Aorta (tissue), 5 donors: ENCODE results near the gene RUNX3. TPM values are rescaled to one million over a fixed set of nuclear protein-coding genes. Genes with fewer than 3 reads are reported as not detected.

ENCODE experiments used
- ATAC-seq: fragments of 200-7000 bp; cut with Tn5 transposase; one replicate; pipeline ENCODE4 v1.9.1; 2022; ENCODE audit warnings: moderate library complexity; ENCODE audit not compliant: low FRiP score
- DNase-seq, 2 donors: peaks; one replicate each; pipeline ENCODE4 v3.0.0-alpha.2; 2020
- H3K27ac ChIP-seq, 2 donors: one replicate each; pipeline ENCODE4 v1.5.1; 2013; ENCODE audit warnings: low read length in 2 of 2, mild to moderate bottlenecking in 2 of 2, moderate library complexity in 2 of 2, control low read depth in 1 of 2, inconsistent platforms in 1 of 2, low read depth in 1 of 2
- H3K27me3 ChIP-seq, 2 donors: one replicate each; pipeline ENCODE4 v1.6.1; 2013; ENCODE audit warnings: control low read depth in 1 of 2, low read length in 1 of 2, mild to moderate bottlenecking in 1 of 2, moderate library complexity in 1 of 2; ENCODE audit not compliant: insufficient read depth in 2 of 2, control insufficient read depth in 1 of 2
- H3K36me3 ChIP-seq, 2 donors: one replicate each; pipeline ENCODE4 v1.6.1; 2013; ENCODE audit warnings: control low read depth in 1 of 2, low read length in 1 of 2, mild to moderate bottlenecking in 1 of 2; ENCODE audit not compliant: insufficient read depth in 2 of 2, control insufficient read depth in 1 of 2
- H3K4me1 ChIP-seq, 2 donors: one replicate each; pipeline ENCODE4 v1.6.1; 2013; ENCODE audit warnings: low read length in 2 of 2, control low read depth in 1 of 2, mild to moderate bottlenecking in 1 of 2, moderate library complexity in 1 of 2; ENCODE audit not compliant: insufficient read depth in 2 of 2, control insufficient read depth in 1 of 2
- H3K4me3 ChIP-seq, 2 donors: one replicate each; pipeline ENCODE4 v1.5.1; 2013; ENCODE audit warnings: low read length in 2 of 2, control low read depth in 1 of 2, mild to moderate bottlenecking in 1 of 2
- H3K9me3 ChIP-seq: one replicate; pipeline ENCODE4 v1.6.1; 2013; ENCODE audit warnings: mild to moderate bottlenecking, low read length; ENCODE audit not compliant: control insufficient read depth
- WGBS, 2 donors: extraction: QIAGEN DNeasy Blood & Tissue Kit; methylation state at CpG; one replicate each; pipeline ENCODE4 v1.1.7; 2013; 5-methylcytosine and 5-hydroxymethylcytosine counted together
- intact Hi-C, 2 donors: fragments of 100-400 bp; cut with DNase I; formaldehyde crosslinking; loops; one replicate each; pipeline versions ENCODE4 v1.14.2 to v1.15.0; 2022
- polyA plus RNA-seq, 2 donors: library from polyadenylated mRNA; stranded (reverse); fragments of 200-250 nt; gene quantifications; one replicate each; pipeline ENCODE4 v1.2.3, GENCODE V29; 2013
- total RNA-seq, 2 donors: library from RNA; stranded (reverse); fragmentation: NEBNext Ultra II Directional; extraction: Animal tissue kit (Norgen Biotek cat#: 25700); gene quantifications; one replicate each; pipeline ENCODE4 v1.2.1, GENCODE V29; 2021
- donor health status: healthy with polysubstance abuse.
- donor health status: Bipolar disorder and iron deficiency.
- donor health status: DM: no; HTN: no; CAD: no.
- donor health status: DM: no; HTN: no; CAD: no.
- donor health status: DM: yes; HTN: yes; CAD: no.

Gene RUNX3
- total and polyA plus RNA-seq, 4 donors, result 1.1 to 4.4 (median 2.1) TPM

DNA sequence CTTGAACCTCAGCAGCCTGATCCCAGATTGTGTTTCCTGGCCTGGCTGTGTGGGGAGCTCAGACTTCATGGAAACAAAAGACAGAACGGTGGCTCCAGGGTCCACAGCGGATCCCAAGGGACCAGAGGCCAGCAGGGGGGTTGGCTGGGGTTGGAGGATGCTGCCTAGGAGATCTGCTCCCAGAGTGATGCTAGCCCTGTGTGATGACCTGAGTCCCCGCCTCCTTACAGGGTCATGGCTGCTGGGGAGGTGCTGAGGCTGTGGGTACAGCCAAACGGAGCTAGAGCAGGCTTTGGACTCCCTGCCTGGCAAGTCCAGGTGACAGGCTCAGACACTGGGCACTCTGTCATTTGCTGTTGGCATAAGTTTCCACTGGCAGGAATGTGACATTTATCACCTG lies 11.5 kb upstream of the RUNX3 start:
- Histone ChIP-seq H3K4me3 (no peak overlapping the region), H3K27ac (no peak overlapping the region), H3K36me3 (no peaks in the 10 kb centered on the region), H3K9me3 (no peaks in the 10 kb centered on the region), H3K4me1 (no peaks in the 10 kb centered on the region), H3K27me3 (no peaks in the 10 kb centered on the region)
- intact Hi-C loops, result no loop called here
- no peak for ATAC-seq
- no peak for DNase-seq
- 67 to 68% methylated on average over 4 of the region's 4 CpGs for WGBS, 2 donors

DNA sequence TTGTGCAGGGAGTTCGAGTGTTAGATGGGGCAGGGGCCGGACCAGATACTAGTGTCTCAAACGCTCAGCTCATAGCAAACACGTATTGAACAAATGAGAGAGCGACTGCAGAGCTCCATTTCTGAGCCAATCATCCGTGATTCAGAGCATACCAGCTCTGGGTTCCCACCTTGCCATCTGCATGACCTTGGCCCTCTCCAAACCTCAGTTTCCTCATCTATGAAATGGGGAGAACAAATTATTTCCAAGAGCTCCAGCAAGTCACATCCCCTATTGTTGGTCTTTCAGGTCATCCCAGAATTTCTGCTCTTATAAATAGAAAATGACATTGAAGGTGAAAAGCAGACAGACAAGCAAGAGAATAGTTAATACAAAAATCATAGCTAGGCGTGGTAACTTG lies 10.2 kb upstream of the RUNX3 start:
- Histone ChIP-seq H3K27me3 (no peaks in the 10 kb centered on the region), H3K4me1 (no peaks in the 10 kb centered on the region), H3K36me3 (no peaks in the 10 kb centered on the region), H3K4me3 (no peak overlapping the region), H3K9me3 (no peaks in the 10 kb centered on the region), H3K27ac (no peak overlapping the region)
- ATAC-seq (no peak), DNase-seq (no peak)
- intact Hi-C loops, result no loop called here
- WGBS, 2 donors, result 92 to 95% methylated on average over 7 of the region's 7 CpGs

DNA sequence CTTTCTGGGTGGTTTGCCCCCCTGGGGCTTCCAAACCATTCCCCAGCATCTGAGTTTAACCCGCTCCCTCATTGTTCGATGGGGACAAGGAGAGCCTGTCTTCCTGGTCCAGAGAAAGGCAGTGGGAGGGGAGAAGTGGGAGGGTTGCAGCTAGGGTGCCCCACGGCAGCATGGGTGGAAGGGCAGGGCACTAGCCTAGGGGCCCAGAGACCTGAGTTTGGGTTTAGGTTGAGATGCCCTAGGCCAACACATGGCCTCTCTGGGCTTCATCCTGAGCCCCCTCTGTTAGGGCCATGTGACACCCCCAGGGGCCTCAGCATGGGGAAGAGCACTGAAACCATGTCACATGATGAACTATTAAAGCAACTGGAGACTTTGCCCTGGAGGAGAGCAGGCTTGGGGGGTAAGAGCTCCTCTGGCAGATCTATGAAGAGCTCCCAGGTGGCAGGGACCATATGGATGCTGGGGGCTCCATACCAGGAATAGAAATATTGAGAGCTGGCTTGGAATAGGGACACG lies 9.7 kb upstream of the RUNX3 start:
- ATAC-seq (no peak), DNase-seq (no peak)
- 84 to 85% methylated on average over 4 of the region's 4 CpGs for WGBS, 2 donors
- Histone ChIP-seq H3K4me3 (no peak overlapping the region), H3K27me3 (no peaks in the 10 kb centered on the region), H3K27ac (no peak overlapping the region), H3K4me1 (no peaks in the 10 kb centered on the region), H3K9me3 (no peaks in the 10 kb centered on the region), H3K36me3 (no peaks in the 10 kb centered on the region)
- intact Hi-C loops, result loop anchor here in 1 of 2 donors (10.0 kb wide), 1 partner anchor 265 kb away; no protein-coding TSS in a partner anchor

DNA sequence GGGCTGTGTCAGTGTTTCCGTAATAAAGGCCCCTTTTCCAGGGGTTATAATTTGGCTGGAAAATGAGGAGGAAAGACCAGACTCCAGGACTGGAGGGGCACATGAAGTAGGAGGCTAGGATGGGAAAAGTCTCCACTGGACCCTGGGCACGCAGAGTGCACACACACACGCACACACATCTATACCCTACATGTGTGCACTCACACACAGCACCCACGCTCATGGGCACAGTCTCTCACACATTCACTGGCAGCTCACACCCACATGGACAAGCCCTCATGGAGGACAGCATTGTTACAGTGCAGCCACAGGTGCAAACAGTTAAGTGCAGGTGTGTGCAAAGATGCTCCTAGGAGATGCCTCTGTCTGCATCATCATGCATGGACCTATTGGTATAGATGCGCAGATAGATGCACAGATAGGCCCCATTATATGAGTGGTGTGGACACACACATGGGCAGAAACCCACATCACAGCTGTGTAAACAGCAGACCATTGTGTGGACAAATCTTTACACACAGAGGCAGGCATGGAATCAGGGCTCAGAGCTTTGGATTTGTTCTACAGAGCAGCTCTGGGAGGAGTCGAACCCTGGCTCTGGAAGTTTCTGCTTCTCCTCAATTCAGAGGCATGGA lies 9.1 kb upstream of the RUNX3 start:
- no peak for DNase-seq
- ATAC-seq, result no peak
- H3K36me3 ChIP-seq, result no peaks in the 10 kb centered on the region
- H3K4me3 ChIP-seq, result no peak overlapping the region
- no peaks in the 10 kb centered on the region for H3K27me3 ChIP-seq
- H3K27ac ChIP-seq, result no peak overlapping the region
- no peaks in the 10 kb centered on the region for H3K9me3 ChIP-seq
- H3K4me1 ChIP-seq, result no peaks in the 10 kb centered on the region
- intact Hi-C loops, result loop anchor here in 1 of 2 donors (10.0 kb wide), 1 partner anchor 266 kb away; no protein-coding TSS in a partner anchor
- 92 to 95% methylated on average over 6 of the region's 6 CpGs for WGBS, 2 donors

DNA sequence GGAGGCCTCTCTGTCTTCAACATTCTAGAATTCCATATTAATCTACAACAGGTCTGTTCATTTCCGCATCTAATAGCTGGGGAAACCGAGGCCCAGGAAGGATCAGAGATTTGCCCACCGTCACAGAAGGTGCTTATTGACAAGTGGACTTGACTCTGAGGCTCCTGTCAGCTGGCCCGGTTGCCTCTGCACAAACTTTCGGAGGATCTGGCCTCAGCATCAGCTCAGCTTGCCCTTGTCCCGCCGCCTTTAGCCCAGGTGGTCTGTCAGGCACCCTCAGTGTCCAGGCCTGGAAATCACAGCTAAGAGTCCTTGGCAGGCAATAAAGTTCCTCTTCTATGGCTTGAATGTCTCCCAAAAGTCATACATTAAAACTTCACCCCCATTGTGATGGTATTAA lies 8.2 kb upstream of the RUNX3 start:
- no peak for ATAC-seq
- intact Hi-C loops, result loop anchor here in 1 of 2 donors (10.0 kb wide), 1 partner anchor 267 kb away; no protein-coding TSS in a partner anchor
- no peak for DNase-seq
- Histone ChIP-seq H3K27me3 (no peaks in the 10 kb centered on the region), H3K4me1 (no peaks in the 10 kb centered on the region), H3K36me3 (no peaks in the 10 kb centered on the region), H3K4me3 (no peak overlapping the region), H3K9me3 (no peaks in the 10 kb centered on the region), H3K27ac (no peak overlapping the region)
- 95 to 98% methylated on average over 7 of the region's 7 CpGs for WGBS, 2 donors

DNA sequence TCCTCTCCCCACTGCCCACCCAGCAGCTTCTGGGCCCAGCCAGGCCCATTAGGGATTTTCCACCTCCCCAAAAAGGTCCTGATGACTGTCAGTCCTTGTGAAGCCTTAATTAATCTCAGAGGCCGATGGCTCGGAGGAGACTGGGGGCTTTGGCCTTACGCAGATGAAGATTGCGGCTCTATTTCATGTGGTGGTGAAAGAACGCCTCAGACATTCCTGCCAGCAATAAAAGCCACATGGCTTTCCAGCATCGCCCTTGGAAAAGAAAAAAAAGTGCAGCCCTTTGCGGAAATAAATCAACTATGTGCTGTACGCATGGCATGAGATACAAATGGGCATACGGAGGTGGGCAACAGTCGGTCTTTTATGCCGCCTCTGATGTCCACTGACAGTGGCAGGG lies 6.6 kb upstream of the RUNX3 start:
- ATAC-seq (no peak), DNase-seq (no peak)
- no peak overlapping the region for H3K4me3 ChIP-seq
- intact Hi-C loops, result loop anchor here in 1 of 2 donors (10.0 kb wide), 1 partner anchor 268 kb away; no protein-coding TSS in a partner anchor
- no peaks in the 10 kb centered on the region for H3K4me1 ChIP-seq
- 90 to 92% methylated on average over 11 of the region's 11 CpGs for WGBS, 2 donors
- H3K27ac ChIP-seq, result no peak overlapping the region
- H3K36me3 ChIP-seq, result no peaks in the 10 kb centered on the region
- H3K9me3 ChIP-seq, result no peaks in the 10 kb centered on the region
- no peaks in the 10 kb centered on the region for H3K27me3 ChIP-seq

DNA sequence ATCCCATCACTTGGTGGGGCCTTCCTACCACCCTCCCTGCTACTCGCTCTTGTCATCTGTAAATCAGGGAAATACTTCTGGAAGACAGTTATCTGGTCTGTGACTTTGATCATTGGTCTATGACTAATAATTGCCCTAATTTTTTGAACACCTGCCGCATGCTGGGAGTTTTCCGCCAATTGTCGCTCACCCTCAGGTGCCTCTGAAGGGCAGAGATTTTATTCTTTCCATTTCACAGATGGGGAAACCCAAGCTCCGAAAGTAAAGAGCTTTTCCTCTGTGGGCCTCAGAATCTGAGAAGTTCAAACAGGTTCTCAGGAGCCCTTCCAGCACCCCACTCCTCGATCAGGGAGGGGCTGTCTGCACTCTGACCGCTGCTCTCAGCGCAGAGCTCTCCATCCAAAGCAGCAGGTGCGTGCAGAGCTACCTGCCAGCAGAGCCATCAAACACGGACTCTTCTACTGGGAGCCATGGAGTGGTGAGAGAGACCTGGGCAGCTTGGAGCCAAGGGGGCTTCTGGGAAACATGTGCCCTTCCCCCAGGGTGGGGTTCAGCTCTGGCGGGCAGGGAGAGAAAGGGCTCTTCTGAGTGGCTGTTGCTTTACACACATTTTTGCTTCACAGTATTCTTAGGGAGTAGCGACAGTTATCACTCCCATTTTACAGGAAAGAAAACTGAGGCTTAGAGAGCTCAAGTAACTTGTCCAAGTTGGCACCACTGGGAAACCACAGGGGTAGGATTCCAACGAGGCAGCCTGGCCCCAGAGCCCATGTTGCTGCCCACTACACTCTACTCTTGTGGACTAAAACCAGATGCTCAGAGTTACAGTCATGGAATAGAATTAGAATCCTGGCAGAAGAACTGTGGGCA lies 5.8 kb upstream of the RUNX3 start:
- H3K4me1 ChIP-seq, result no peaks in the 10 kb centered on the region
- H3K4me3 ChIP-seq, result no peak overlapping the region
- 87% methylated on average over 13 of the region's 13 CpGs for WGBS, 2 donors
- no peak overlapping the region for H3K27ac ChIP-seq
- DNase-seq (no peak), ATAC-seq (no peak)
- H3K27me3 ChIP-seq, result no peaks in the 10 kb centered on the region
- H3K9me3 ChIP-seq, result no peaks in the 10 kb centered on the region
- intact Hi-C loops, result loop anchor here in 1 of 2 donors (10.0 kb wide), 1 partner anchor 269 kb away; no protein-coding TSS in a partner anchor
- no peaks in the 10 kb centered on the region for H3K36me3 ChIP-seq

DNA sequence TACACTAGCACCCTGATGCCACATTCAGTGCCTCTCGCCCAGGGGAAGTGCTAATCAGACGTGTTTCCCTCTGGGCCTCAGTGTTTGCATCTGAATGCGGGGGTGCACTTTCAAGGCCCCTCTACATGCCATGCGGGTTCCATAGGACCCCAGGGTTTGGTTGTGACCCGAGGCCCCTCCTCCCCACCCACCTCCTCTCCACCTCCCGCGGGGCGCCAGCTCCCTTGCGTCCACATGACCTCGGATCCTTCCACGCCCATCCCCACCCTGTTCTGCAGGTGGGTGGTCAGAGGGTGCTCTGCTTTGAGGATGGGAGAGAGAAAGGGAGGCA lies 5.1 kb upstream of the RUNX3 start:
- Histone ChIP-seq H3K4me1 (no peaks in the 10 kb centered on the region), H3K36me3 (no peaks in the 10 kb centered on the region), H3K4me3 (no peak overlapping the region), H3K27me3 (no peaks in the 10 kb centered on the region), H3K9me3 (no peaks in the 10 kb centered on the region), H3K27ac (no peak overlapping the region)
- WGBS, 2 donors, result 61 to 66% methylated on average over 11 of the region's 11 CpGs
- DNase-seq, result no peak
- no peak for ATAC-seq
- intact Hi-C loops, result loop anchor here in 1 of 2 donors (10.0 kb wide), 1 partner anchor 270 kb away; no protein-coding TSS in a partner anchor
